HG02763 (cell line): ENCODE results near the gene FNDC11.

Experiments used
- ATAC-seq: cut with Tn5 transposase; IDR thresholded peaks from one replicate; pipeline ENCODE4 v1.9.1; 2021; ENCODE audit warnings: mild to moderate bottlenecking, moderate library complexity; ENCODE audit not compliant: unreplicated experiment

Gene FNDC11

GRCh38 chr20:63525185-63525584 lies 28.8 kb upstream of the FNDC11 start:
- ATAC-seq = no peak

GRCh38 chr20:63525971-63526370 lies 28.0 kb upstream of the FNDC11 start:
- no peak for ATAC-seq

DNA sequence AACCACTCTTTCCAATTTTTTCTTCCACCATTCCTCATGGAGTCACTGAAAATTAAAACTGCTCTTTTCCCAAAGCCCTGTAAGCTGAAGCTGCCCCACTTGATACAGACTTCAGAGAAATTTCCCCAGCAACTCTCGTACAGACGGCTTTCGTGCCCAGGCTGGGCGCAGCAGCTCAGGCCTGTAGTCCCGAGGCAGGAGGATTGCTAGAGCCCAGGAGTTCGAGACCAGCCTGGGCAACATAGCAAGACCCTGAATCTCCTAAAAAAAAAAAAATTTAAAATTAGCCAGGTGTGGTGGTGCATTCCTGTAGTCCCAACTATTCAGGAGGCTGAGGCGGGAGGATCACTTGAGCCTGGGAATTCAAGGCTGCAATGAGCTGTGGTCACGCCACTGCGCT lies 26.8 kb upstream of the FNDC11 start:
- no peak for ATAC-seq

- no peak for ATAC-seq
These were observed 24.6 kb upstream of the FNDC11 start for GRCh38 chr20:63529180-63529860.

GRCh38 chr20:63529861-63530787 lies 23.8 kb upstream of the FNDC11 start:
- ATAC-seq = no peak

DNA sequence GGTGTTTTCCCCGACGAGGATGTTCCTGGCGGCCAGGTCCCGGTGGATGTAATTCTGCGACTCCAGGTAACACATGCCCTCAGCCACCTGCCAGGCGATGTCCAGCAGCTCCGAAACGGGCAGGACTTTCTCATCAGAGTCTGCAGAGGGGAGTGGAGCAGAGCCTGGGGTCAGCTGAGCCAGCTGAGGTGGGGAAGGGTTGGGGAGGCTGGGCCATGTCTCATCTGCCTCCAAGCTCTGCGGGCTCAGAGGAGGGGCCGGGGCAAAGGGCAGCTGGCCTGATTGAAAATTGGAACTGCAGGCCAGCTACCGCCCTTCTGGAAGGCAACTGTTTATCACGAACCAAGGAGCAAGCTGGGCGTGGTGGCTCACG lies 23.2 kb upstream of the FNDC11 start:
- no peak for ATAC-seq

DNA sequence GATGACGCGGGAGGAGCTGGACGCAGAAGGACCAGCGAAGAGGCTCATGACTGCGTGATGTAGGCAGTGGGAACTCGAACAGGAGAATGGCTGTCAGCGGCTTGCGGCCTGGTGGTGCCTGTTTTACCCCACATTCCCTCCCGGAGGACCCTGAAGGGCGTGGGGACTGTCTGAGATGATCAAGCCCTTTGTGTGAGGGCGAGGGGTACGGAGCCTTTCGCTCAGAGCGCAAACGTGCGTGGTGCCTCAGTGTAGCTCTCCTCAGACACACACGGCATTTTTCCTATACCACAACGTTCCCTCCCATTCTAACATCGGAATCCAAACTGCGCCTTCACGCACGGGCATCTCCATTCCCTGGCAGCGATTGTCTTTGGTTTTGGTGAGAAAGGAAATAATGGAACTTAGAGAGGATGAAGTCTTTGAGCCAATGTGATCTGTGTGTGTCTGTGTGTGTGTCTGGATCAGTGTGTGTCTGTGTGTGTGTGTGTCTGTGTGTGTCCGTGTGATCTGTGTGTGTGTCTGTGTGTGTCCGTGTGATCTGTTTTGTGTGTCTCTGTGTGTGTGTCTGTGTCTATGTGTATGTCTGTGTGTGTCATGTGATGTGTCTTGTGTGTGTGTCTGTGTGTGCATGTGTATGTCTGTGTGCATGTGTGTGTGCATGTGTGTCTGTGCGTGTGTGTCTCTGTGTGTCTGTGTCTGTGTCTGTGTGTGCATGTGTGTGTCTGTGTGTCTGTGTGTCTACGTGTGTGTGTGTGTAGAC lies 22.1 kb upstream of the FNDC11 start:
- ATAC-seq = no peak

DNA sequence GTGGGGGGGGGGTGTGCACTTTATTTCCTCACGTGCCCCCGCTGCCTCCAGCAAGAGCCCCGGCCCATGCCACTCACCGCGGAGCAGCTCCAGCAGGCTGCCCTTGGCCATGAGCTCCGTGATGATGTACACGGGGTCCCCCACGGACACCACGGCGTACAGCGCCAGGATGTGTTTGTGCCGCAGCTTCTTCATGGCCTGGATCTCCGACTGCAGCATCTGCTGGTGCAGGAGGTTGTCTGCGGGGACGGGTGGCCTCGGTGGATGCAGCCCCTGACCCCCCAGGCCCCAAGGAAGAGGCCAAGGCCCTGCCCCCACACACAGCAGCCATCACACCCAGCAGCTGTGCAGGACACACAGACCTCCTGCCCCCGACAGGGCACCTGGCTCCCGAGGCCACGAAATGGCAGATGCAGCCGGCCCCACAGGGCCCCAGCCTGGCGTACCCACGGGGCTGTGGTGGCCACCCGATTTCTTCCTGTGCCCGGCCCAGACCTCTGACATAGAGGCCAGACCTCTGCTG lies 21.4 kb upstream of the FNDC11 start:
- no peak for ATAC-seq

DNA sequence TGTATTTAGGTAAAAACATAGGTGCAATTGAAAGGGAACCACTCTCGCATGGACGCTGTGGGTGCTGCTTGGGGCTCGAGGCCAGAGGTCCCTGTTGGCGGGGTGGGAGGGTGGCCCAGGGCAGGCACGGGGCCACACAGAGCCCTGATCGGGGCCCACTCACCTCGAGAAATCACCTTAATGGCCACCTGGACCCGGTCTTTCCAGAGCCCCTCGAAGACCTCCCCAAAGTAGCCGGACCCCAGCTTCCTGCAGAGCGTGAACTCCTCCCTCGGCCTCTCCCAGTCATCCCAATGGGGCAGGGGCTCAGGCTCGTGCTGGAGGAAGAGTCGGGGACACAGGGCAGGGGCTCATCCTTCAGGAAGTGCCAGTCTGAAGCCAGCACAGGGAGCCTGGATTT lies 20.6 kb upstream of the FNDC11 start:
- no peak for ATAC-seq

GRCh38 chr20:63533871-63534393 lies 20.0 kb upstream of the FNDC11 start:
- no peak for ATAC-seq

GRCh38 chr20:63534427-63534830 lies 19.5 kb upstream of the FNDC11 start:
- no peak for ATAC-seq

GRCh38 chr20:63534831-63535651 lies 18.9 kb upstream of the FNDC11 start:
- ATAC-seq = no peak

DNA sequence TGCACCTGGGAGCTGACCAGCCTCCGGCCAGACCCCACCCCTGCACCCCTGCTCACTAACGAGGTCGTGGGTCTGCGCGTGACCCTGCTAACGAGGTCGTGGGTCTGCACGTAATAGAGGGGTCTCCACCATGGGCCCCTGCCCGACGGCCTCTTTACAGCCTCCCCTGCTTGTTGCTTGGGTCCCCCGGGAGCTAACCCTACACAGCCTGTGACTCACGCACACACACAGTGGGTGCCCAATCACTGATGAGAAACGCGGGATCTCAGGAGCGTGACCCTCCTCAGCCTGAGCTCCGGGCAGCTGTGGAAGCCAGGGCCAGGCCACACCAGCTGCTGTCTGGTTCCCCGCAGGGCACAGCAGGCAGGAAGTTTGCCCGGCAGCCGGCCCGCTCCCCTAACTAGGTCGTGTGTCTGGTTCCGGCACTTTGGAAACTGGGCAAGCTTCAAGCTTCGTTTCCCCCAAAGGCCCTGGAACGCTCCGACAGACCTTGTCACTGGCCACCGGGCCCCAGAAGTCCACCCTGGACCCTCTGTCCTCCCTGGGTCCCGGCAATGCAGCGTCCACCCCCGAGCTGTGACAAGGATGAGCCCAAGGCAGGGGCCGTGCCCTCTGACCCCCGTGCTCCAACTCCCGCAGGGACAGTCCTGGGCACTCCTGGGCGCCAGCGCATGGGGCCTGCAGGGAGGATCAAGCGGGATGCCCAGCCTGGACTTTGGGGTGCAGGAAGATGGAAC lies 17.6 kb upstream of the FNDC11 start:
- ATAC-seq = no peak

GRCh38 chr20:63536997-63537524 lies 16.9 kb upstream of the FNDC11 start, which contains the start of gene PTK6:
TSS of gene PTK6 (minus strand) at chr20:63537376. CDS start at chr20:63537314, 62 bp downstream.
- no peak for ATAC-seq

DNA sequence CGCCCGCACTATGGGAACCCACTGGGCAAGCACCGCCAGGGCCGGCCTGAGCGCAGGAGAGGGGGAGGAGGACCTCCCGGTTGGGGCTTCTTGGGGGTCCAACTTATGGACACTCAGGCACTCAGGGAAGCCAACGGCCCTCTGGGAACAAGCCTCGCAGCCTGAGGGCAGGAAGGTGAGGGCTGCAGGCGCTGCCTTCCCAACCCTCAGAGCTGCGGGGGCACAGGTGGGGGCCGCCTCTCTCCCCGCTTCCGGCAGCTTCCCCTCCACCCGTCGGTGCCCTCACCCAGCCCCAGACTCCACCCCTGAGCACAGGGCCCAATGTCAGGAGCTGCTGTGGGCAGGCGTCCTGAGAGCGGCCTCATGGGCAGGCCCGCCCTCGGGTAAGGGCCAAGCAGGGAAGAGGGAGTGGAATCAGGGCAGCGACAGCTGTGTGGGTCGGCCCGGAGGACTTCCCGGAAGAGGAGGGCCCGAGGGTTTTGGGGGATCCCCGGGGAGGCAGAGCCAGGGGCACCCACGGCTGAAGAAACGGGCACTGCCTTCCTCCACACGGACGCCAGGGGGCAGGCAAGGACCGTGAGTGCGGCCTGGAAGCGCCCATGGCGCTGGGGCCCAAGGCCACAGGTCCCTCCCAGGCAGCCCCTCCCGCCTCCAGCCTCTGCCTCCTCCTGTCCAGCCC lies 16.3 kb upstream of the FNDC11 start:
- ATAC-seq = peak; percentile 90

DNA sequence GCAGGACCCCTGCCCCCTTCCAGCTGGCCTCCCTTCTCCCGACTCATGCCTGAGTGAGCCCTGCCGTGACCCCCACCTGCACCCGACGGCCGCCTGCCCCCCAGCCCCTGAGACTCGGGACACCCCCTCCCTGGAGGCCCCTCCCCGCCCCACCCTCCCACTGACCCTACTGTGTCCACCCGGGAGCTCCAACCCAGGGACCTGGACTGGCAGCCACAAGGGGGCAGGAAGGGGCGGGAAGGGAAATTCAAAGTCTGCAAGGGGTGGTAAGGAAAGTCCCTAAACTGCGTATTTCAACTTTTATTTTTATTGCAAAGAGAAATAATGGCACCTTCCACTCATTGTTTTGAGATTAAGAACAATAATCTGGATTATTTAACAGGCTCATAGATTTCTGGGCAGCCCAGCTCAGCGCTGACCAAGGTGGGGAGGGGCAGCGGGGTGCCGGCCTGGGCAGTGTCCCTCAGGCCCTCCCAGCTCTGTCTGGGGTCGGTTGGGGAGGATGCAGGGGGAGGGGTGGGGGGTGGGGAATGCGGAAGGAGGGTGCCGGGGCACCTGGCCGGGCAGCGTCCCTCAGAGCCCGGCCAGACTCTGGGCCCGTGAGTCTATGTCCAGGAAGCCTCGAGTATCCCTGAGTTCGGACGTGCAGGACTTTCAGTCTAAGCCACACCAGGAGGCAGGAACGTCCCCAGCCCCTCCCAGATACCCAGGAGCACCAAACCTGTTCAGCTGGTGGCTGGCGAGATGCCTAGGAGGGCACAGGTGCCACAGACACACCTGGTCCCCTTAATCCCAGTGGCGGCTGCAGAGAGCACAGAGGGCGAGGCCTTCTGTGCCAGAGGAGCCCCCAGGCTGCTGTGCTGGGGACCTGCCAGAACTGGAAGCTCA lies 15.5 kb upstream of the FNDC11 start:
- ATAC-seq = no peak

DNA sequence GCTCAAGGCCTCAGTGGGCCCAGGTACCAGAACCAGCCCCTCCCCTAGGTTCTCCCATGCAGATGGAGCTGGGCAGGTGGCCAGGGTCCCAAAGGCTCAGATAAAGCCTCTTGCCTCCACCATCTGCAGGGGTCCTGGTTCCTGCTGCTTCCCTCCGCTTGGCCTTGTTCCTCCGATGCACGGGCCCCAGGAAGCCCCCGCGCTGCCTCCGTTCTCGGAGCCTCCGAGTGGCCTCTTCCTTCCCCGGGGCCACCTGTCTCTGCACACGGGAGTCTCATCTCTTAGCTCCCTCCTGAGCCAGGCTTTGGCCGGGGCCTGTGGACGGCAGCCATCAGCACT lies 14.9 kb upstream of the FNDC11 start:
- ATAC-seq = no peak
